AG08396 (cell line): Measurements from ENCODE around the gene GNG8.
A peak's percentile ranks its signal among the peaks of the same experiment; 100 is the strongest.
"Not testable (repeated sequence)": the region's sequence is repeated elsewhere in the genome, so short reads cannot be mapped to it uniquely, and the experiment has no call there.

Experiments used
- DNase-seq: peaks from one replicate; pipeline ENCODE4 v3.0.0; 2012; ENCODE audit warnings: low spot score, mixed read lengths

GNG8 gene

DNA sequence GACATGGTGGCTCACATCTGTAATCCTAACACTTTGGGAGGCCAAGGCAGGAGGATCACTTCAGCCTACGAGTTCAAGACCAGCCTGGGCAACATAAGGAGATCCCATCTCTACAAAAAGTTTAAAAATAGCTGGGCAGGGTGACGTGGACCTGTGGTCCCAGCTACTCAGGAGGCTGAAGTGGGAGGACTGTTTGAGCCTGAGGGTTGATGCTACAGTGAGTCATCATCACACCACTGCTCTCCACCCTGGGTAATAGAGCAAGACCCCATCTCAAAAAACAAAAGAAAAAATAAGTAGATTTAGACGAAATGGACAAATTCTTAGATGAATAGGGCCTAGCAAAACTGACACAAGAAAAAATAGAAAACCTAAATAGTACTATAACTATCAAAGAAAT is 10.4 kb upstream of the GNG8 start:
- DNase-seq = no peak

DNA sequence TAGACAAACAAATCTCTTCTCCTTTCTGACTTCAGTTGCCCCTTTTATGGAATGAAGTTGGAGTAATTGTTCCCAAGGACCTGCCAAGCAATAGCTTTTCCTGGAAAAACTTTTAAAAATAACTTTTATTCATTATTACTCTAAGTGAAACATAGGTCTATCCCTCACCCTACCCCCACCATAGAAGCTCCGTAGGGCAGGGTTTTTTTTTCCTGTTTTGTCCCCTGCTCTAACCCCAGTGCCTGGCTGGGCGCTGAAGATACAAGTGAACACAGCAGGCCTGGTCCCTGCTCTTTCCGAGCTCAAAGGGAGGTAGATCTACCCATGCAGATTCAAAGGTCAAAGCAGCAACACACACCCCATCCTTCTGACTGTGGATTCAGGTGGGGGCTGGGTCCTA is 8.7 kb upstream of the GNG8 start:
- no peak for DNase-seq

DNA sequence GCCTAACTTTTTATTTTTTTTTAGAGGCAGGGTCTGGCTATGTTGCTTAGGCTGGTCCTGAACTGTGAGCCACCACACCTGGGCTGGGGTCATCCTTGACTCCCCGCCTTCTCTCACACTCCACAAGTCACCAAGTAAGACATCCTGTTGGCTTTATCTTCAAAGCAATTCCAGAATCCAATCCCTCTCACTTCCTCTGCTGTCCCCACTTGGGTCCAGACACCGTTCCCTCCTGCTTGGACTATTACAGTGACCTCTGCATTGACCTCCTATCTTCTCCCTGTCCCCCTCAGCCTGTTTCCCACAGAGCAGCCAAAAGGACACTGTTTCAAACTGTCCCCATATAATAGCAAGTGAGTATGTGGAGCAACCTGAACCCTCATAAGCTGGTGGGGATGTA is 4.7 kb upstream of the GNG8 start:
- DNase-seq = no peak

DNA sequence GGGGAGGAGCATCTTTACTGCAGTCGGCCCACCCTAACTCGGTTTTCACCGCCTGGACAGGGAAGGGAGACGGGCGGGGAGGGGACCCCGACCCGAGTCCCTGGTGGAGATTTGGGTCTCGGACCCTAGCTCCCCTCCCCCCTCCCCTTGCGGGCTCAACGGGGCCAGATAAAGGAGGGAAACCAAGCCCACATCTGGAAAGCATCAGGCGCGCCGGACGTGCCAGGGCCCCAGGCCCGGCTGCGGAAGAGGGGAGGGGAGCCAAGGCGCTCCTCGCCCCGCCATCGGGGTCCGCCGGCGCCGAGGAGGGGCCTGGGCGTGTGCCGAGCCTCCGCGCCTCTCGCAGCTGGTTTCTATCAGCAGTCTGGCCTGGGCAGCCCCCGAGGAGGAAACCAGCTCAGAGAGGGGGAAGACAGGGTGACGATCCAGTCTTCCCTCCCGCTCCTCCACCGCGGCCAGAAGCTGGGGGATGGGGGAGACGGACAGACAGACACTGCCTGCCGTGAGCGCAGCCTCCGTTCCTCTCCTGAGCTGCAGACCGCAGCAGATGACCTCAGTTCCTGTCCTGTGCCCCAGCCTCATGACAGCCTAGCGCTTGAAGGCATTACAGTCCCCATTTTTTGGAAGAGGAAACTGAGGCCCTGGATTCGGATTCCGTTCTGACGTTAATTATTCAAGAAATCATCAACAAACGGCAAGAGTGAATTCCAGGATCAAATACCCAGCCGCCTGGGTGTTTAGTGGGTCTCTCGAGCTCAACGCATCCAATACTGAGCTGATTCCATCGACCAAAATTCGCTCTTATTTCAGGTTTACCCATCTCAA is 3.6 kb upstream of the GNG8 start:
- DNase-seq = peak; percentile 77

DNA sequence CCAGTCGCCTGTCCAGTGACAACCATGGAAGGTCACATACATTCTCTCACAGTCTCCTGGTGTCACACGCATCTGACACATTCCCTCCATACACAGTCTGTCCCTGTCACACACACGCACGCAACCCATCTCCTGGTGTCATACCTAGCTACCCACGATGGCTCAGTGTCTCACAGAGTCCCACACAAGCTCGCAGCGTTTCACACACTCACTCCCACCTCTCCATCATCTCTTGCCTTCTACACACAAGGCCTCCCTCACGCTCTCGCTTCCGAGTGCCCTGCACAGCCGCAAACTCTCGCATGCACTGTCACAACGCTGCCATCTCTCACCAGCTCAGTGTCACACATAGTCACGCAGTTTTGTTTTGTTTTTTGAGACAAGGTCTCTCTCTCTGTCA is 1.2 kb upstream of the GNG8 start:
- no peak for DNase-seq

DNA sequence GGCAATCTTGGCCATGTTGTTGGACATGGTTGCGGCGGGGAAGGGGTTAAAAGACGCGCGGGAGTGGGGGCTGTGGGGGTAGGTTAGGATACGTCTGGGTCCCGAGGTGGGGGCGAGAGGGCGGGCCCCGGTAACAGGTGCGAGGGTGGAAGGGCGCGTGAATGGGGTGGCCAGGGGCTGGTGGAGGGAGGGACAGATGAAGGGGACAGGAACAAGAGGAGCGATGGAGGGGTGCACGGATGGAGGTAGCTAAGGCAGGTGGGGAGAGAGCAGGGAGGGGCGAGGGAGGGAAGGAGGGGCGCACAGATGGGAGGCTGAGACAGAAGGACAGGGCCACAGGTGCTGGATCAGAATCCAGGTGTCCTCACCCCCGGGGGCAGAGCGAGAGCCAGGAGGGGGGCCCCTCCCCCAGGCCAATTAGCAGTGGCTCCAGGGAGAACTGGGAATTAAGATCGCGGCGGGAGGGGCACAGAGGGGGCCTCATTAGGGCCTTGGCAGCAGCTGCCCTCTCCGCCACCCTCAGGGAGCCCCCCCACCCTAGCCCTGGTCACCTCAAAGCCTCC is 1.3 kb downstream of the GNG8 start:
- DNase-seq = no peak

DNA sequence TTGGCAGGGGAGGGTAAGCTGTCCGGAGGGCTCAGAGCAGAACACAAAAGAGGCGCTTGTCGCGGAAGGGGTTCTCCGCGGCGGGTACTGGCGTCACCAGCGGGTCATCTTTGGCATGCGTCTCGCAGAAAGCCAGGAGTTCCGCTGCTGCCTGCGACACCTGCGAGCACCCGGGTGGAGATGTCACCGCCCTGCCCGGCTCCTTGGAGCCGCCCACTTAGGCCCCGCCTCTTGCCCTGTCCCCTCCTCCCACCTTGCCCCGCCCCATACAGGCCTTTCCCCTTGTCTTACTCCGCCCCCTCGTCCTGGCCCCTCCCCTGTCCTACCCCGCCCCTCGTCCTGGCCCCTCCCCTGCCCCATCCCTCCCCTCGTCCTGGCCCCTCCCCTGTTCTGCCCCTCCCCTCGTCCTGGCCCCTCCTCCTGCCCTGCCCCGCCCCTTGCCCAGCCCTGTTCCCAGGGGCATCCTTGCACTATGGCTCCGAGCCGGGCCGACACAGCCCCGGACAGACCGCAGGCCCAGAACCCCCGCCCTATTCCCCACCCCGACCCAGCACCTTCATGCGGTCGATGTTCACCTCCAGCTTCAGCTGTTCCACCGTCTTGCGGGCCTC is 1.9 kb downstream of the GNG8 start:
- DNase-seq = peak; percentile 92

DNA sequence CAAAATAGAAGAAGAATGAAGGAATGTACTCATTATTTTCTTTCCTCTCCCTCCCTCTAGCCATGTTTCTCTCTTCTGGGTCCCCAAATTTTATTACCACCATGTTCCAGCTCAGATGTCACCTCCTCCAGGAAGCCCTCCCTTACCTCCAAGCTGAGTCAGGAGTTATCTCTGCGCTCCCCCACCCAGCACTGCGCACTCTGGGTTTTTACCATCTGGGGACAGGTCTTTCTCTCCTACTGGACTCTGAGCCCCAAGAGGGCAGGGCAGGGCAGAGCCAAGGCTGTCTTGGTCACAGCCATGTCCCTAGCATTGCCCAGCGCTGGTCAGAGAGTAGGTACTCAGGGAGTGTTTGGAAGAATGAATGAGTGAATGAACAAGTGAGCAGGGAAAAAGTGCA is 2.9 kb downstream of the GNG8 start:
- DNase-seq = no peak

DNA sequence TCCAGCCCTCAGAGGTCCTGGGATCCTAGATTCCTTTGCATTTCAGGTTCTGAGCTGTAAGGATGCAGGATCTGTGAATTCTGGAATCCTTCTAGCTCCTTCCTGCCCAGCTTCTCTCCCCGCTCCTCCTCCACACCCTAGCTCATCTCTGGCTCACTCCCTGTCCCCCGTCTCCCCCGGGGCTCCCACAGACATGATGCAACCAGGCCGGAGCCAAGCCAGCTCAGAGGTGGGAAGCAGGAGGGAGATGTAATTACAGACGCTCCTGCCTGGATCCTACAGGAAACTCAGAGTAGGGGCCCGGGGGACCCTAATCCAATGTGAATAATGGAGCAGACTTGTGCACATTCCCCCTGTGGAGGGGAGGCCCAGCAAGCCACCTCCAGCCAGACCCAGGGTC is 4.5 kb downstream of the GNG8 start:
- DNase-seq = no peak

DNA sequence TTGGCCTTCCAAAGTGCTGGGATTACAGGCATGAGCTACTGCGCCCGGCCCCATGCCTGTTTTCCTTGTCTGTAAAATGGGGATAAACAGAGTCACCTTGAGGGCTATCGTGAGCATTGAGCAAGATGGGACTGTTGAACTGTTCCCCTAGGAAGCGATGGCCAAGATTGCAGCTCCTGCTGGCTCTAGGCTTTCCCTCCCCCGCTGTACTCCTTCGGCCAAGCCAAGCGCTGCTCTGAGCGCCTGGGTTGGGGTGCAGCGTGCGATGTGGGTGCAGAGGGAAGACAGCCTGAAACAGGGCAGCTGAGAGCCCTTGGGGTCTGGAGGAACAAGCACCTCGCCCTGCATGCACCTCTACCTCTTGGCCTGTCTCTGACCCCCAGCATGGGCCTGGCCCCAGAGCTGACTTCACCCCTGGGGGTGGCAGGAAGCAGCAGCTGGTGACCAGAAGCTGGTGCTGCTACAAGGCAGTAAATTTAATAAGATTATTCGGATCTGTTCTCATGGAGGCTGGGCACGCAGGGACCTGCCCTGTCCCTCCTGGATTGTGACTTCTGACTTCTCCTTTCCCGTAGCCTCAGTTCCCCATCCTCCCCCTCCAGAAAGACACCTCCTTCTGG is 5.3 kb downstream of the GNG8 start:
- DNase-seq = no peak

DNA sequence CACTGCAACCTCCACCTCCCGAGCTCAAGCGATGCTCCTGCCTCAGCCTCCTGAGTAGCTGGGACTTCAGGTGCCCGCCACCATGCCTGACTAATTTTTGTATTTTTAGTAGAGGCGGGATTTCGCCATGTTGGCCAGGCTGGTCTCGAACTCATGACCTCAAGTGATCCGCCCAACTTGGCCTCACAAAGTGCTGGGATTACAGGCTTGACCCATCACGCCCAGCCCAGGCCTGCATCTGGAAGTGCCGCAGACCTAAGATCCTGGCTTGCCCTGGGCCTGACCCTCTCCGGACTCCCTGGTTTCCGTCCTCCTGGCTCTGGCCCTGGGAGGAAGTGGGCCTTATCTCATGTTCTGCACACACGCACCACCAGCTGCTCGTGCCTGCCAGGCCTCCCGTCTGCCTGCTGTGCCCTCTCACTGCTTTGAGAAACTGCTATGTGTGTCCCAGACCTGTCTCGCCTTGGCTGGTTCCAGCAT is 6.4 kb downstream of the GNG8 start:
- DNase-seq = no peak

DNA sequence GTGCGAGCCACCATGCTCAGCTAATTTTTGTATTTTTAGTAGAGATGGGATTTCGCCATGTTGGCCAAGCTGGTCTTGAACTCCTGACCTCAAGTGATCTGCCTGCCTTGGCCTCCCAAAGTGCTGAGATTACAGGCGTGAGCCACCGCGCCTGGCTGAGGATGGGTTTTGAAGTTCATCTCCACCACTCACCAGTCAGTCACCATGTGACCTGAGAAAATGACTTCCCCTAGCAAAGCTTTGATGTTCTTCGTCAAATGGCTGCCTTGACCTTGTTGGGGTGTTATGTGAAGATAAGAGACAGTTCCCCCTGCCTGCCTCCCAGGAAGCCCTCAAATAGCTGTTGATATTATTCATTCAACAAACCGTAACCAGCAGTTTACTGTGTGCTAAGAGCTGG is 7.0 kb downstream of the GNG8 start:
- not testable (repeated sequence) for DNase-seq

DNA sequence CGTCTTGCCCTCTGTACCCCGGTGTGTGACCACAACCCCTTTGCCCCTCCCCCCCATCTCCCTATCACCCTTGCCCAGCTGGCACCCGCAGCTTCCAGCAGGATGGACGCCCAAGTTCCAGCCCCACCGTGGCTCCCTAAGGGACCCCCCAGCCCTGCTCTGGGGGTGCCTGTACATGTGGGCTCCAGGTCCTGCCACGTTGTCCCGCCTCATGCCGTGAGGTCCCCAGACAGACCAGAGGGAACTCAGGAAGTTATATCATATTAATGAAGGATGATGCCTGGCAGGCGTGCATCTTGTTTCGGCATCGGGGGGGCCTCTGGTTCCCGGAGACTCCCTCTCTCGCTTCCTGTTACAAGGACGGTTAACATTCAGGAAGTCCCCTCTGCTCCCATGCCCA is 9.6 kb downstream of the GNG8 start:
- DNase-seq = no peak

DNA sequence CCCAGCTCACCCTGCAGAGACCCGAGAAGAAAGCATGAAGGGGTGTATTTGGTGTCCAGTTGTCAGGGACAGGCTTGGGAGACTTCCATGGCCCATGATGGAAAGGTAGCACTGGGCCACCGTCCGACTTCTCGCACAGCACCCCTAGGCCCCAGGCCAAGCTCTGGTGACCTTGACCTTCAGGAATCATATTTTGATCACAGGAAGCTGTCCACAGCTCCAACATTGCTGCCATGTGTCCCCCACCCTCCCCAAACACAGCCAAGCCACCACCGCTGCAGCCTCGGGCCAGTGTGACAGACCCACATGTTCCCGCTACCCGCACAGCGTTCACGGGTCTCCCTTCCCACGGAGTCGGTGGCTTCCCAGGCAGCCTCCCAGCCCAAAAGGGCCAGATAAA is 10.3 kb downstream of the GNG8 start:
- DNase-seq = no peak

DNA sequence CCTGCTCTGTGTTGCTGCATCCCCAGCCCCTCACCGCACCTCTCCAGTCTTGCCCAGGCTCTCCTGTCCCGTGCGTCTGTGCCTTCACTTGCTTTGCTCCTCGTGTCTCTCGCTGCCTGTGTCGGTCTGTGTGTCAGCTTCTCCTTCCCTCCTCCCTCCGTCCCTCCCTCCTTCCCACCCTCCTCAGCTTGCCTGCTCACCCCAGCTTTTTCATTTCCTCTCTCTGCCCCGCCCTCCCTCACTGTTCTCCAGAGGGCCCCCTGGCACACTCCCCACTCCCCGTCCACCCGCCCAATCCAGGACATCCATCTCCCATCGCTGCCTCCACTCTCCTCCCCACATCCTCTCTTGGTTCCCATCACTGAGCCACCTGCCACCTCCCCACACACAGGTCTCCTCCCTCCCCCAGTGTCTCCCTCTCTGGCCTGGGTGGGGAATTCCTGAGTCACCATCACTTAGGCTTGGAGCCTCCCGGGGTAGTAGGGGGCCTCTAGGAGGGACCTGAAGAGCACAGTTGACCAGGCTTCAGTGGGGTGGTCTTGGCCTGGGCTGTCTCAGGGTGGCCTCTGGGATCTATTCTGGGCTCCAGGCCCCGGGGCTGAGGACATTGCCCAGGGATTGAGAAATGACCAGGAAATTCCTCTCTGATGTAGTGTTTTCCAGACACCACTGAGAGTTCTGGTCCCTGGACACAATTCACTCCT is 10.9 kb downstream of the GNG8 start, which contains the start of gene PTGIR:
TSS of gene PTGIR (minus strand) at position 132 of the 704 bp plus-strand sequence. CDS start 864 bp downstream, outside the sequence.
- DNase-seq = peak; percentile 81

DNA sequence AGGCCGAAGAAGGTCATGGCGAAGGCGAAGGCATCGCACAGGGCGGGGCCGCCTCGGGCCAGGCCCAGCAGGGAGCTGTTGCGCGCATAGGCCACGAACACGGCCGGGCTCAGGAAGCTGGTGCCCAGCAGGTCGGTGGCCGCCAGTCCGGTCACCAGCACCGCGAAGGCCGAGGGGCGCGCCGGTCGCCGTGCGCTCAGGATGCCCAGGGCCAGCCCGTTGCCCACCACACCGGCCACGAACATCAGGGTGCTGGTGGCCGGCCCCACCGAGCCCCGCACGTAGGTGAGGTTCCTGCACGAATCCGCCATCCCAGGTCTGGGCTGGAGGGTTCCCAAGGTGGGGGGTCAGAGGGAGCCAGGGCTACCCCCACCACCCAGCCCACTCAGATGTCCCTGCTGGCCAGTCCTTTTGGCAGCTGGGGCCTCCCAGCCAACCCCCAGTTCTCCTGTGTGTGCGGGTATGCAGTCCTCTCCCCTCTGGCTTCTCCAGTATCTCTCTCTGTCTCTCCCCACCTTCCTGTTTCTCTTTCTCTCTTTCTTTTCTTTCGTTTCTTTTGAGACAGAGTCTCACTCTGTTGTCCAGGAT is 12.0 kb downstream of the GNG8 start:
- no peak for DNase-seq

DNA sequence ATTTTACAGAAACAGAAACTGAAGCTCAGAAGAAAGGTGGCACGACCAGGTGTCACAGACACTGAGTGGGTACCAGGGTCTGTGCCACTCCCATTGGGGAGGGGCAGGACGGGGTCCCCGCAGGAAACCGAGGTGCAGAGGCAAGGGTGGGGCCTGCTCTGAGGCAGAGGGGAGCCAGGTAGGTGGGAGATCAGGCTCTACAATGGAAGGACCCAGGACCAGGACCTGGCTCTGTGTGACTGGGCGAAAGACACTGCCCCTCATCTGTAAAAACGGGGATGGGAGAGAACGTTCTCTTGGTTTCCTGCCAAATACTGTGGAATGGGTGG is 13.9 kb downstream of the GNG8 start:
- DNase-seq = no peak

DNA sequence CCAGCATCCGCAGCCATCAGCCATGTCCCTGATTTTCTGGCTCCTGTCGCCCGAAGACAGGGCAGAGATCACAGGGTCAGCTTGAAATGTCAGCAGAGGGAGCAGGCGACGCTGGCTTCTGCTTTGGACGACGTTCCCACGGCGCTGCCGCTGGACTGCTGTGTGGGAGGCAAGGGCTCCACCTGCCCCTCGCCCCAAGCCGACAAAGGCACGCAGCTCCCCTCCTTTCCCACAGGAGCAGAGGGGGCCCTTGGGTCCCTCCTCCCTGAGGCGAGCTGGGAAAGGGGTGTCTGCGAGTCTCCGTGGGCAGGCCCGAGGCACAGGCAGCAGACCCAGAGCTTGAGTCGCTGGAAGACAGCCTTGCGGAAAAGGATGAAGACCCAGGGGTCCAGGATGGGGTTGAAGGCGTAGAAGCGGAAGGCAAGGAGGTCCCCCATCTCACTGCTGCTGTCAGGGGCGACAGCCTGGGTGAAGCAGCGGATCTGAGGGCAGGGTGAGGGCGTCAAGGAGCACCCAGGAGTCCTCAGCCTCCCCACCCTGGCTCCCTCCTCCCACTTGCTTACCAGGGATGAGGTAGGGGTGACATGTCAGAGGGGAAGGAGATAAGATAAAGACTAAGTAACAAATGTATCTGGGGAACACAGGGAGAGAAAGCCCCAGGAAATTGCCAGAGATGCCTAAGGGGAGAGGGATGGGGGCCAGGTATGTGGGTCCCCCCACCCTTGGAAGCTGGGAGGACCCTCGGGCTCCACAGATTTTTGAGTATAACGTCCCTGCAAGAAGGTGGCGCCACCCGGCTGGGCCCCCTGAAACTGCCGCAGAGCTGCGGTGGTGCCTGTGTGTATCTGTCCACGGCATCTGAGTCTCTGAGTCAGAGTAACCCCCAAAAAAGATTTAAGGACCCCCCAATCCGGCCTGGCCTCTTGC is 14.5 kb downstream of the GNG8 start:
- DNase-seq = no peak

DNA sequence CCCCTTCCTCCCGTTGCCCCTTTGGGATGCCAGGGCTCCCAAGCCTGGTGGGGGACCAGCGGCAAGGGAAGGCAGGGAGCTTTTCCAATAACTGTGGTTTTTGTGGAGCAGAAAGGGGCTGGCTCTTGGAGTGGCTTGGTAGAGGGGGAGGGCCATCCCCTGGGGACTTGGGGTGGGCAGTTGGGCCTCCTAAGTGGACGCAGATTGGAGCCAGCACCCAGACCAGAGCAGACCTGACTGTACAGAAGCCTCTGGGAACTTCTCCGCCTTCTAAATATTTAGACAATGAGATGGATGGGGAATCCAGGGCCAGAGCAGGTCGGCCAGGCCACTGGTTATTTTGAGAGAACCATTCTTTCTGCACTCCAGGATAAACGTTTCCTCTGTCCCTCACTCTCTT is 15.3 kb downstream of the GNG8 start:
- DNase-seq = peak; percentile 58

DNA sequence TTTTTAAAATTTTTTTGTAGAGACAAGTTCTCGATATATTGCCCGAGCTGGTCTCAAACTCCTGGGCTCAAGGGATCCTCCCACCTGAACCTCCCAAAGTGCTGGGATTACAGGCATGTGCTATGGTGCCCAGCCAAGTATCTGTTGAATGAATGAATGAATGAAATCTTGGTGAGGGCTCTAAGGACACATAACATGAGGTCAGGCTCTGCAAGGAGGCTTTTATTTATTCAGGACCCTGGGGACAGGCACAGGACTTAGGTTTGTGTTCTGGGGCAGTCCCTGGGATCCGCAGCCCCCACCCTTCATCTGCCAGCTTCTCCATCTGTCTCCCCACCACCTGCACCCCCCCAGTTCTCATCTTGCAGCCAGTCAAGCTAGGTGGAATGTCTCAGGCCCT is 15.7 kb downstream of the GNG8 start:
- DNase-seq = no peak
